GM12892 (cell line): ENCODE results near the gene NOP10.

Experiments
- POLR2A ChIP-seq: IDR thresholded peaks from 2 replicates; pipeline ENCODE4 v1.6.1; 2011; ENCODE audit warnings: low read depth, low read length, control low read depth
- POLR2AphosphoS5 ChIP-seq: IDR thresholded peaks from 2 replicates; pipeline ENCODE4 v1.6.1; 2011; ENCODE audit warnings: low read depth, low read length, control low read depth
- TAF1 ChIP-seq: IDR thresholded peaks from 2 replicates; pipeline ENCODE4 v1.6.1; 2011; ENCODE audit warnings: low read depth, mild to moderate bottlenecking, control low read depth, low read length, borderline replicate concordance

DNA sequence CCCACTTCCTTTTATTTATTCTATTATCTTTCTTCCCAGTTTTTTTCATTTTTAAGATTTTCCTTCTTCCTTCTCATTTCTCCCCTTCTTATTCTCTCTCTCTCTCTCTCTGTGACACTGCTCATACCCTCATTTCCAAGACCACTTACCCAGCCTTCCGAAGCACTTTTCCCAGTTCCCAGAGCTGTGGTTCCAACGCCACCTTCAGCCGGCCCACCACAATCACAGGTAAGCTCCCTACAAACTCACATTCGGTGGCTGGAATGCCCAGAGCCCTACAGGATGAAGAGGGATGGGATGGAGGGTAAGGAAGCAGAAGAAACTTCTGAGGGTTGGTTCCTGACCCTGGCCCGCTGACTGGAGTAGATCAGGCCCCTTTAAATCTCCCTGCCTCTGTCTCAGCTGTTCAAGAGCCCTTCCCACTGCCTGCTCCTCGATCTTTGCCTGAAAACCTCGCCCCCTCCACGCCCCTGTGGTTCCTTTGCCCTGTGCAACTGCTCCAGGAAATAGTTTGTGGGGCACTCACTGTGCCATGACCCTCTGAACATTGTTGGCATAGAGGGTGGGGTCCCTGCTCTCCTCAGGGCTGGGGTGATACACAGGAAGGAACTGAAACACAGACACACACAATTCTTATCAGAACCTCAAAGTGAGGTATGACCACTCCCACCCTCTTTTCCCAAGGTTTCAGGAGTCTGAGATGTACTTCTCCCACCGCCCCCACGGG is 19.3 kb upstream of the NOP10 start:
- TF ChIP-seq TAF1: no peak
- no peak for TF ChIP-seq POLR2A
- no peak for TF ChIP-seq POLR2AphosphoS5
